ENCODE results near the gene ABCA1.

ABCA1 gene

DNA sequence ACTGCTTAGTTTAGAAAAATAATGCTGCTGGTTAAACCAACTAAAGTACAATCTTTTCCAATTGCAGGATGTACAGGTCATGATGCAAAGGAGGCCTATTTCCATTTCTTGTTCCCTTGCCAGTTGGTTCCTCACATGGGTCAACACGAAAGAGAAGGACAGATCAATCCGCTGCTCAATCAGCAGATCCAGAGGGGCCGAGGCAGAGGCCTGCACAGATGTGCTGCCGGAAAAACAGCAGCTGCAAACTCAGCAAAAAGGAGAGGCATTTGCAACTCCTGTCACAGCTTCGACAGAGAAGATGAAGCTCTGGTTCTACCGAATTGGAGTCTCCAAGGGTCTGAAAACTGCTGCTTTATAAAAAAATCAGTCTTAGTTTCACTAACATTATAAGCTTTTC lies 94.3 kb downstream of the ABCA1 start:
- no peak overlapping the region for H3K27ac ChIP-seq (ENCODE audit: low read depth in 2 of 2, low read length in 2 of 2)
- no peaks in the 10 kb centered on the region for H3K4me1 ChIP-seq (ENCODE audit: control insufficient read depth in 2 of 2, insufficient read depth in 2 of 2, low read length in 2 of 2)
- no peaks in the 10 kb centered on the region for H3K9me3 ChIP-seq (ENCODE audit: control insufficient read depth in 2 of 2, low read length in 2 of 2)
- no peak overlapping the region for H3K9ac ChIP-seq (ENCODE audit: low read depth in 1 of 2, low read length in 2 of 2)
- no peak overlapping the region for H3K4me3 ChIP-seq (ENCODE audit: low read length in 2 of 2)
- H3K36me3 ChIP-seq (ENCODE audit: control insufficient read depth in 2 of 2, insufficient read depth in 2 of 2, low read length in 2 of 2) = peaks cover 53 to 65% of the 10 kb centered on the region in 2 donors
- H3K27me3 ChIP-seq (ENCODE audit: control insufficient read depth in 2 of 2, insufficient read depth in 2 of 2, low read length in 2 of 2) = no peaks in the 10 kb centered on the region

DNA sequence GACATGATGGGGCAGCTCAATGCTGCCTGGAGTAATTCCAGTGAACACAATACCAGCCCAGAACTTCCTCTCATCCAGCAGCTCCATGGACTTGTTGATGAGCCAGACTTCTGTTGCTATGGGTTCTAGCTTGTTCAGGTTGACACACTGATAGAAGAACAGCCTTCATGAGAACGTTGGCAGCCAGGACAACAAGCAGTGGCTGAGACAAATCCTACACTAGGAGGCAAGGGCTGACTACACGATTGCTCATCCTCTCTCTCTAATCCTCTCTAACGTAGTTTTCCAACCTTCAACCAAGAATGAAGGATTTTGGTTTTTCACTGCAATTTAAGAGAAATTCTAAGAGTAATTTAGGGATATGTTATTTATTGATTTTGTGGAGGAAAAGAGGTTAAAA lies 96.3 kb downstream of the ABCA1 start:
- no peak overlapping the region for H3K27ac ChIP-seq (ENCODE audit: low read depth in 2 of 2, low read length in 2 of 2)
- no peak overlapping the region for H3K4me3 ChIP-seq (ENCODE audit: low read length in 2 of 2)
- H3K9me3 ChIP-seq (ENCODE audit: control insufficient read depth in 2 of 2, low read length in 2 of 2) = no peaks in the 10 kb centered on the region
- H3K9ac ChIP-seq (ENCODE audit: low read depth in 1 of 2, low read length in 2 of 2) = no peak overlapping the region
- H3K27me3 ChIP-seq (ENCODE audit: control insufficient read depth in 2 of 2, insufficient read depth in 2 of 2, low read length in 2 of 2) = no peaks in the 10 kb centered on the region
- peaks cover 63 to 74% of the 10 kb centered on the region in 2 donors for H3K36me3 ChIP-seq (ENCODE audit: control insufficient read depth in 2 of 2, insufficient read depth in 2 of 2, low read length in 2 of 2)
- no peaks in the 10 kb centered on the region for H3K4me1 ChIP-seq (ENCODE audit: control insufficient read depth in 2 of 2, insufficient read depth in 2 of 2, low read length in 2 of 2)

- H3K36me3 ChIP-seq (ENCODE audit: control insufficient read depth in 2 of 2, insufficient read depth in 2 of 2, low read length in 2 of 2) = peaks cover 79 to 84% of the 10 kb centered on the region in 2 donors
- no peak overlapping the region for H3K4me3 ChIP-seq (ENCODE audit: low read length in 2 of 2)
- H3K27me3 ChIP-seq (ENCODE audit: control insufficient read depth in 2 of 2, insufficient read depth in 2 of 2, low read length in 2 of 2) = no peaks in the 10 kb centered on the region
- H3K27ac ChIP-seq (ENCODE audit: low read depth in 2 of 2, low read length in 2 of 2) = no peak overlapping the region
- H3K4me1 ChIP-seq (ENCODE audit: control insufficient read depth in 2 of 2, insufficient read depth in 2 of 2, low read length in 2 of 2) = no peaks in the 10 kb centered on the region
- H3K9me3 ChIP-seq (ENCODE audit: control insufficient read depth in 2 of 2, low read length in 2 of 2) = no peaks in the 10 kb centered on the region
- H3K9ac ChIP-seq (ENCODE audit: low read depth in 1 of 2, low read length in 2 of 2) = no peak overlapping the region
These were observed 101.0 kb downstream of the ABCA1 start for GRCh38 chr9:104826911-104827310.

DNA sequence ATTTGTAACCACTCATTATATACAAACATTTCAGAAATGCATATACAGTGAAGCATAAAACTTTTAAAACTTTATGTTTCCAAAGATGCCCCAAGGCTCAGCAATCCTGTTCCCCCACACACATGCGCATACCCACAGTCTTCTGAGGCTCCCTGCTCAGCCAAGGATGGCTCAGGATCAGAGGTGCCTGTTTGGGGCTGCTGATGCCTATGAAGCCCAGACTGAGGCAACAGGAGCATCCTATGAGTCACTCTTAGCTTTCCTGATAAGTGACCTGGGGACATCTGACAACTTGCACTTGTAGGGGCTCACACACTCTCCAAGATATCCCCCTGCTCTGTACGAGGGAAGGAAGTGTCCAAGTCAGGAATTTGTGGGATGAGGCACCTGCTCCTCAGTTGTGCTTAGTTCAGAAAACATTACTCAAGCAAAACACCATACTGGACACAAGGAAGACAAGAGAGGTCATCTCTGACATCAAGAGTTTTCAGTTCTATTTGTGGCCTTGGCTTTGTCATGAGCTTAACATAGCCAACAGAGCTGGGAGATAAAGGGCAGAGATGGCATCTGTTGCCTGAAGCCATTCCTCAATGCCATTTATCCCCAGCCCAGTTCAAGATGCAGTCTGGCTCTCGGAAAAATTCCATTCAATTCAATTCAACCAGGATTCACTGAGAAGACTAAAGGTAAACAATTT lies 101.7 kb downstream of the ABCA1 start:
- H3K4me1 ChIP-seq (ENCODE audit: control insufficient read depth in 2 of 2, insufficient read depth in 2 of 2, low read length in 2 of 2) = no peaks in the 10 kb centered on the region
- no peak overlapping the region for H3K4me3 ChIP-seq (ENCODE audit: low read length in 2 of 2)
- H3K27me3 ChIP-seq (ENCODE audit: control insufficient read depth in 2 of 2, insufficient read depth in 2 of 2, low read length in 2 of 2) = no peaks in the 10 kb centered on the region
- H3K27ac ChIP-seq (ENCODE audit: low read depth in 2 of 2, low read length in 2 of 2) = no peak overlapping the region
- H3K9ac ChIP-seq (ENCODE audit: low read depth in 1 of 2, low read length in 2 of 2) = no peak overlapping the region
- H3K9me3 ChIP-seq (ENCODE audit: control insufficient read depth in 2 of 2, low read length in 2 of 2) = no peaks in the 10 kb centered on the region
- peaks cover 82 to 84% of the 10 kb centered on the region in 2 donors for H3K36me3 ChIP-seq (ENCODE audit: control insufficient read depth in 2 of 2, insufficient read depth in 2 of 2, low read length in 2 of 2)

DNA sequence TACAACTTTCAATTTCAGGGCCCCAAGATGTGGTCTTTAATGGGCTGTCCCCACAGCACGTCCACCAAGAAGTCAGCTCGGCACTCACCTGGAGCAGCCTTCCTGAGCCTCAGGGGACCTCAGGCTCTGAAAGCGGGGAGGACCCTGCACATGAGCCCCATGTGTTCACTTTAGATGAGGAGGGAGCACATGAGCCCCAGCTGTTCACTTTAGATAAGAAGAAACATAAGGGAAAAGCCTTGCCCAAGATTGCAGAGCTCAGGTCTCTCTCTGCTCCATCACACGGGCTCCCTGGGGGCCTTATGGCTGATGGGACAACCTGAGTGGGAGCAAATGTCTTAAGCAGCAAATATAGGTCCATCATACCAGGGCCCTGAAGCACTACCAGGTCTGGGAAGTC lies 107.6 kb downstream of the ABCA1 start:
- Histone ChIP-seq H3K9ac (ENCODE audit: low read depth in 1 of 2, low read length in 2 of 2) (no peak overlapping the region), H3K27me3 (ENCODE audit: control insufficient read depth in 2 of 2, insufficient read depth in 2 of 2, low read length in 2 of 2) (no peaks in the 10 kb centered on the region), H3K4me3 (ENCODE audit: low read length in 2 of 2) (no peak overlapping the region), H3K36me3 (ENCODE audit: control insufficient read depth in 2 of 2, insufficient read depth in 2 of 2, low read length in 2 of 2) (peaks cover 88 to 91% of the 10 kb centered on the region in 2 donors), H3K4me1 (ENCODE audit: control insufficient read depth in 2 of 2, insufficient read depth in 2 of 2, low read length in 2 of 2) (no peaks in the 10 kb centered on the region), H3K9me3 (ENCODE audit: control insufficient read depth in 2 of 2, low read length in 2 of 2) (no peaks in the 10 kb centered on the region), H3K27ac (ENCODE audit: low read depth in 2 of 2, low read length in 2 of 2) (no peak overlapping the region)

GRCh38 chr9:104819033-104819432 lies 108.9 kb downstream of the ABCA1 start:
- Histone ChIP-seq H3K9me3 (ENCODE audit: control insufficient read depth in 2 of 2, low read length in 2 of 2) (no peaks in the 10 kb centered on the region), H3K4me3 (ENCODE audit: low read length in 2 of 2) (no peak overlapping the region)

GRCh38 chr9:104817437-104817836 lies 110.5 kb downstream of the ABCA1 start:
- Histone ChIP-seq H3K27me3 (ENCODE audit: control insufficient read depth in 2 of 2, insufficient read depth in 2 of 2, low read length in 2 of 2) (no peaks in the 10 kb centered on the region), H3K9me3 (ENCODE audit: control insufficient read depth in 2 of 2, low read length in 2 of 2) (no peaks in the 10 kb centered on the region), H3K4me3 (ENCODE audit: low read length in 2 of 2) (no peak overlapping the region), H3K4me1 (ENCODE audit: control insufficient read depth in 2 of 2, insufficient read depth in 2 of 2, low read length in 2 of 2) (no peaks in the 10 kb centered on the region), H3K9ac (ENCODE audit: low read depth in 1 of 2, low read length in 2 of 2) (no peak overlapping the region), H3K27ac (ENCODE audit: low read depth in 2 of 2, low read length in 2 of 2) (no peak overlapping the region), H3K36me3 (ENCODE audit: control insufficient read depth in 2 of 2, insufficient read depth in 2 of 2, low read length in 2 of 2) (peaks cover 83 to 85% of the 10 kb centered on the region in 2 donors)

More at GRCh38 chr9:104819033-104819432, 108.9 kb downstream of the ABCA1 start:
- Histone ChIP-seq H3K36me3 (ENCODE audit: control insufficient read depth in 2 of 2, insufficient read depth in 2 of 2, low read length in 2 of 2) (peaks cover 86 to 88% of the 10 kb centered on the region in 2 donors), H3K4me1 (ENCODE audit: control insufficient read depth in 2 of 2, insufficient read depth in 2 of 2, low read length in 2 of 2) (no peaks in the 10 kb centered on the region), H3K27ac (ENCODE audit: low read depth in 2 of 2, low read length in 2 of 2) (no peak overlapping the region), H3K27me3 (ENCODE audit: control insufficient read depth in 2 of 2, insufficient read depth in 2 of 2, low read length in 2 of 2) (no peaks in the 10 kb centered on the region), H3K9ac (ENCODE audit: low read depth in 1 of 2, low read length in 2 of 2) (no peak overlapping the region)

GRCh38 chr9:104815851-104816565 lies 111.9 kb downstream of the ABCA1 start:
- Histone ChIP-seq H3K9ac (ENCODE audit: low read depth in 1 of 2, low read length in 2 of 2) (no peak overlapping the region), H3K4me1 (ENCODE audit: control insufficient read depth in 2 of 2, insufficient read depth in 2 of 2, low read length in 2 of 2) (no peaks in the 10 kb centered on the region), H3K9me3 (ENCODE audit: control insufficient read depth in 2 of 2, low read length in 2 of 2) (no peaks in the 10 kb centered on the region), H3K27ac (ENCODE audit: low read depth in 2 of 2, low read length in 2 of 2) (no peak overlapping the region), H3K27me3 (ENCODE audit: control insufficient read depth in 2 of 2, insufficient read depth in 2 of 2, low read length in 2 of 2) (no peaks in the 10 kb centered on the region), H3K4me3 (ENCODE audit: low read length in 2 of 2) (no peak overlapping the region), H3K36me3 (ENCODE audit: control insufficient read depth in 2 of 2, insufficient read depth in 2 of 2, low read length in 2 of 2) (peaks cover 75 to 84% of the 10 kb centered on the region in 2 donors)

GRCh38 chr9:104810421-104811339 lies 117.3 kb downstream of the ABCA1 start:
- H3K4me3 ChIP-seq (ENCODE audit: low read length in 2 of 2) = no peak overlapping the region
- H3K36me3 ChIP-seq (ENCODE audit: control insufficient read depth in 2 of 2, insufficient read depth in 2 of 2, low read length in 2 of 2) = peaks cover 56 to 79% of the 10 kb centered on the region in 2 donors
- no peak overlapping the region for H3K27ac ChIP-seq (ENCODE audit: low read depth in 2 of 2, low read length in 2 of 2)

More at GRCh38 chr9:104810421-104811339, 117.3 kb downstream of the ABCA1 start:
- Histone ChIP-seq H3K4me1 (ENCODE audit: control insufficient read depth in 2 of 2, insufficient read depth in 2 of 2, low read length in 2 of 2) (peaks cover 0 to 4% of the 10 kb centered on the region in 2 donors), H3K27me3 (ENCODE audit: control insufficient read depth in 2 of 2, insufficient read depth in 2 of 2, low read length in 2 of 2) (no peaks in the 10 kb centered on the region), H3K9ac (ENCODE audit: low read depth in 1 of 2, low read length in 2 of 2) (no peak overlapping the region), H3K9me3 (ENCODE audit: control insufficient read depth in 2 of 2, low read length in 2 of 2) (no peaks in the 10 kb centered on the region)
